OCI-LY7 (cell line): Measurements from ENCODE around the gene TBC1D20. TPM values are rescaled to one million over a fixed set of nuclear protein-coding genes. Genes with fewer than 3 reads are reported as not detected.

ENCODE experiments used
- BruUV-seq: library from RNA; stranded (reverse); fragments of 400-500 nt; replicated peaks from 2 replicates; lab custom pipeline; 2021; lab: Mats Ljungman, UMichigan
- CTCF ChIA-PET: fragments of 300-600 bp; sonication (Branson Sonifier 250); formaldehyde crosslinking; loops from one replicate; lab custom pipeline; 2022; ENCODE audit warnings: antibody characterized with exemption; ENCODE audit not compliant: unreplicated experiment; lab: Charles Lee
- POLR2A ChIA-PET: fragments of 300-600 bp; sonication (Branson Sonifier 250); formaldehyde crosslinking; loops from one replicate; lab custom pipeline; 2022; ENCODE audit warnings: antibody characterized with exemption; lab: Charles Lee
- DNase-seq: peaks from one replicate; pipeline ENCODE4 v3.0.0-alpha.2; 2015; ENCODE audit warnings: low spot score
- H2AFZ ChIP-seq: fragments of 200-600 bp; sonication (generic), shearing (Covaris generic); 2 replicates; pipeline ENCODE4 v1.6.1; 2014; ENCODE audit warnings: mild to moderate bottlenecking, antibody characterized with exemption, low read length, moderate library complexity
- H3K27ac ChIP-seq: fragments of 200-600 bp; sonication (generic); 2 replicates; pipeline ENCODE4 v1.5.1; 2014; ENCODE audit warnings: mixed run types, low read depth, mild to moderate bottlenecking, moderate library complexity, low read length, inconsistent platforms; ENCODE audit not compliant: poor library complexity, severe bottlenecking
- H3K36me3 ChIP-seq: fragments of 200-600 bp; sonication (generic); 2 replicates; pipeline ENCODE4 v1.6.1; 2014; ENCODE audit warnings: mild to moderate bottlenecking, antibody characterized with exemption, low read length, moderate library complexity, mixed read lengths; ENCODE audit not compliant: insufficient read depth
- H3K4me1 ChIP-seq: fragments of 200-600 bp; sonication (generic); 2 replicates; pipeline ENCODE4 v1.5.1; 2014; ENCODE audit warnings: mild to moderate bottlenecking, low read length; ENCODE audit not compliant: insufficient read depth, poor library complexity, severe bottlenecking
- H3K4me2 ChIP-seq: fragments of 200-600 bp; sonication (generic); 2 replicates; pipeline ENCODE4 v1.6.1; 2014; ENCODE audit warnings: mild to moderate bottlenecking, low read length
- H3K4me3 ChIP-seq: fragments of 200-600 bp; sonication (generic); 2 replicates; pipeline ENCODE4 v1.5.1; 2014; ENCODE audit warnings: mild to moderate bottlenecking, low read depth, low read length; ENCODE audit not compliant: poor library complexity, severe bottlenecking
- H3K79me2 ChIP-seq: fragments of 200-600 bp; sonication (generic); 2 replicates; pipeline ENCODE4 v1.6.1; 2016; ENCODE audit warnings: low read depth, mild to moderate bottlenecking, low read length, moderate library complexity, mixed read lengths; ENCODE audit not compliant: insufficient read depth
- H3K9me2 ChIP-seq: fragments of 200-600 bp; sonication (generic); 2 replicates; pipeline ENCODE4 v1.6.1; 2016; ENCODE audit warnings: mild to moderate bottlenecking, low read length, mixed read lengths; ENCODE audit not compliant: insufficient read depth
- H3K9me3 ChIP-seq: fragments of 200-600 bp; sonication (generic); 2 replicates; pipeline ENCODE4 v1.6.1; 2014; ENCODE audit warnings: mild to moderate bottlenecking, mixed run types, low read length, mixed read lengths
- H4K20me1 ChIP-seq: fragments of 200-600 bp; sonication (generic); 2 replicates; pipeline ENCODE4 v1.6.1; 2014; ENCODE audit warnings: mild to moderate bottlenecking, antibody characterized with exemption, low read length, moderate library complexity, mixed read lengths; ENCODE audit not compliant: insufficient read depth
- CTCF ChIP-seq: fragments of 200-600 bp; sonication (generic); conservative IDR thresholded peaks from 2 replicates; pipeline ENCODE4 v1.5.1; 2014; ENCODE audit warnings: mild to moderate bottlenecking, antibody characterized with exemption, low read length, moderate library complexity, mixed read lengths
- EZH2phosphoT487 ChIP-seq: fragments of 200-600 bp; sonication (generic); IDR thresholded peaks from 2 replicates; pipeline ENCODE4 v1.6.1; 2018; ENCODE audit warnings: low read depth, borderline replicate concordance, mild to moderate bottlenecking, mixed run types, antibody characterized with exemption, low read length, moderate library complexity, mixed read lengths
- intact Hi-C: fragments of 100-400 bp; cut with micrococcal nuclease; formaldehyde crosslinking; loops from one replicate; pipeline ENCODE4 v1.10.0; 2022; ENCODE audit not compliant: unreplicated experiment
- total RNA-seq, 2 experiments: library from RNA; depleted of rRNA in 1 of 2; stranded (reverse); fragments of >200 nt in 1 of 2; shearing (Covaris generic) in 1 of 2; gene quantifications; 2 replicates each; pipeline ENCODE4 v1.2.3, GENCODE V29; 2014 to 2022

Gene TBC1D20
- total RNA-seq, 2 experiments from 2014 or later = 17.4 to 20.8 TPM

DNA sequence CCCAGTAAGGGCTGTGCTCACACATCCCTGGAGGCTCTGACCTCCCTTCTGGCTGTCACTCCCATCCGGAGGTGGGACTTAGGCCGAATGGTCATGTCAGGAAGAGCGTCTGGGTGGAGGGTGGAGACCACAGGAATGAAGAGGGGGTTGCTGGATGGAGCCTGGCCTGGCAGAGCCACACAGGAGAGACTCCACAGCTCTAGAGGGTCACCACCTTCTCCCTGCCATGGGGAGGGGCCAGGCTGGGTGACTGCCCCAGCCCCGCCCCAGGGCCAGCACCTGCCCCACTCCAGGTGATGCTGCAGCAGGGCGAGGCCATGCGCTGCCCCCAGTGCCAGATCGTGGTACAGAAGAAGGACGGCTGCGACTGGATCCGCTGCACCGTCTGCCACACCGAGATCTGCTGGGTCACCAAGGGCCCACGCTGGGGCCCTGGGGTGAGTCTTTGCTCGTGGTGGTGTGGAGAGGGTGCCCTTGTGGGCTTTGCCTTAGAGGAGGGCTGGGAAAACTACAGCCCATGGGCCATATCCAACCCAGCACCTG lies 33.6 kb downstream of the TBC1D20 start:
- CTCF ChIA-PET = no interaction called here
- Histone ChIP-seq H3K79me2 (no peaks in the 10 kb centered on the region), H3K27ac (no peak overlapping the region), H3K4me3 (no peak overlapping the region), H2AFZ (no peak overlapping the region), H3K36me3 (peaks cover 60% of the 10 kb centered on the region), H3K9me2 (no peaks in the 10 kb centered on the region), H4K20me1 (no peaks in the 10 kb centered on the region), H3K4me1 (peaks cover 4% of the 10 kb centered on the region), H3K9me3 (no peaks in the 10 kb centered on the region), H3K4me2 (no peak overlapping the region)
- BruUV-seq = no TSS peak
- TF ChIP-seq CTCF = no peak
- TF ChIP-seq EZH2phosphoT487 = no peak
- POLR2A ChIA-PET = no interaction called here
- DNase-seq = no peak
- intact Hi-C loops = no loop called here

- Histone ChIP-seq H3K36me3 (peaks cover 65% of the 10 kb centered on the region), H3K4me2 (no peak overlapping the region), H3K27ac (no peak overlapping the region), H3K79me2 (no peaks in the 10 kb centered on the region), H4K20me1 (no peaks in the 10 kb centered on the region), H3K4me1 (no peaks in the 10 kb centered on the region), H3K4me3 (no peak overlapping the region), H3K9me2 (no peaks in the 10 kb centered on the region), H3K9me3 (no peaks in the 10 kb centered on the region), H2AFZ (no peak overlapping the region)
- TF ChIP-seq CTCF (no peak), EZH2phosphoT487 (no peak)
- intact Hi-C loops = no loop called here
- BruUV-seq = no TSS peak
- DNase-seq = no peak
- ChIA-PET CTCF (no interaction called here), POLR2A (interaction anchor here (0.5 kb wide), 1 partner anchor 964 kb away, joined by 5 read pairs; no protein-coding TSS in a partner anchor)
These were observed 34.3 kb downstream of the TBC1D20 start for GRCh38 chr20:427849-428657.

DNA sequence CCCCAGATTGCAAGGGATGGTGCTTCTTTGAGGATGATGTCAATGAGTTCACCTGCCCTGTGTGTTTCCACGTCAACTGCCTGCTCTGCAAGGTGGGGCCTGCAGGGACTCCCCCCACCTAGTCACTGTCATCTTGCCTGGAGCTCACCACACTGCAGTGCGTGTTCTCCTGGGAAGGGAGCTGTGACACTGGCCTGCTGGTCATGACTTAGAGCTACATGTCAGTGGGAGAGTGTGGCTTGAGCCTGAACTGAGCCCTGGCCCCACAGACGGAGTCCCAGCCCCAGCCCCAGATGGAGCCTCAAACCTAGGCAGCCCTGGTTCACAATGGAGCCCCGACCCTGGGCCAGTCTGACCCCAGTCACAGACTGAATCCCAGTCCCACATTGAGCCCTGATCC lies 34.9 kb downstream of the TBC1D20 start:
- Histone ChIP-seq H3K79me2 (no peaks in the 10 kb centered on the region), H2AFZ (no peak overlapping the region), H3K9me2 (no peaks in the 10 kb centered on the region), H3K9me3 (no peaks in the 10 kb centered on the region), H3K27ac (no peak overlapping the region), H4K20me1 (no peaks in the 10 kb centered on the region), H3K4me3 (no peak overlapping the region), H3K36me3 (peaks cover 70% of the 10 kb centered on the region), H3K4me1 (no peaks in the 10 kb centered on the region), H3K4me2 (no peak overlapping the region)
- intact Hi-C loops = no loop called here
- ChIA-PET POLR2A (no interaction called here), CTCF (no interaction called here)
- BruUV-seq = no TSS peak
- DNase-seq = no peak
- TF ChIP-seq CTCF (no peak), EZH2phosphoT487 (no peak)
